TTC549 (cell line): ENCODE data around the gene CTDP1.
"Not testable (repeated sequence)": the region's sequence is repeated elsewhere in the genome, so short reads cannot be mapped to it uniquely, and the experiment has no call there.

Experiments used
- FAIRE-seq: peaks from 2 replicates; lab custom pipeline; 2012; peaks lifted over from hg19 to GRCh38; lab: Jason Lieb, UNC

CTDP1 gene

GRCh38 chr18:79702906-79703305, 23.3 kb downstream of the CTDP1 start:
- no peak for FAIRE-seq

DNA sequence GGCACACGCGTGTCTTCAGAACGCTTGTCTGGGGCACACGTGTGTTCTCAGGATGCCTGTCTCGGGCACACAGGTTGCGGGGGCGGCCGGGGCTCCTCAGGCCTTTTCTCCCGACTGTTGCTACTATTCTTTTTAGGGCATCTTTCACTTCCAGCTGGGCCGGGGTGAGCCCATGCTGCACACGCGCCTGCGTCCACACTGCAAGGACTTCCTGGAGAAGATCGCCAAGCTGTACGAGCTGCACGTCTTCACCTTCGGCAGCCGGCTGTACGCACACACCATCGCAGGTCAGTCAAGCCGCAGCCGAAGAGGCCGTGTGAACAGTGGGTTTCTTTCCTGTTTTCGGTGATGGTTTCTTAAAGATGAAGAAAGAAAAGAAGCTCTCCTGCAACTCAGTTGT, 25.0 kb downstream of the CTDP1 start:
- FAIRE-seq: no peak

- no peak for FAIRE-seq
These were observed 25.7 kb downstream of the CTDP1 start for GRCh38 chr18:79705272-79705671.

DNA sequence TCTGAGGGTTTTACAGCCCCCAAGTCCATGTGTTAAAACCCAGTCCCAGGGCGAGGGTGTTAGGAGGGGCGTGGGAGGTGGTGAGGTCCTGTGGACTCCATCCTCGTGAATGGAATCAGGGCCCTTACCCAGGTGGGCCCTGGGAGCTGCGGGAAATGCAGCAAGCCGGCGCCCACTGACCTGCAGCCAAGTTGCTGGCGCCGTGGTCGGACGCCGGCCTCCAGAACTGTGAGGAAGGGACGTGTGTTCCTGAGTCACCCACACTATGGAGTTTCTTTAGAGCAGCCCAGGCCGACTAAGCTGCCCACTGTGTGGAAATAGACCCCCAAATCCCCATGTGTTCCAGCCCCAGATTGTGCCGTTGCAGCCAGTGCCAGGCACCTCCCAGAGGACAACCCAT, 26.4 kb downstream of the CTDP1 start:
- no peak for FAIRE-seq

DNA sequence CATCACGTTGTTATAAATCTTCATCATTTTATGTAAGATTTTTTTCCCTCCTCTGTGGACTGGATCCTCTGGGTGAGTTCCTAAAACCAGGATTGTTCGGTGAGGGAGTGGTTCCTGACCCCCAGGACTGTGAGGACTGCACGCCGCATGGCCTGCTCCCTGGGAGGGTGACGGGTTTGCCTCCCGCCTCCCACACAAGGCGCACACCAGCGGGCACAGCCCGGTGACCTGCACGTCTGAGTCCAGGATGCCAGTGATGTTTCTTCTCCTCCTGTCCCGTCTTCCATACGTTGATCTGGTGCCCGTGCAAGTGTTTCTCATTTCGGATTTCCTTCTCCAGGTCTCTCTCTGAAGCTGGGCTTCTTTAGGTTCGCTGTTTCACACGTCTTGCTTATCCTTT, 27.1 kb downstream of the CTDP1 start:
- no peak for FAIRE-seq

DNA sequence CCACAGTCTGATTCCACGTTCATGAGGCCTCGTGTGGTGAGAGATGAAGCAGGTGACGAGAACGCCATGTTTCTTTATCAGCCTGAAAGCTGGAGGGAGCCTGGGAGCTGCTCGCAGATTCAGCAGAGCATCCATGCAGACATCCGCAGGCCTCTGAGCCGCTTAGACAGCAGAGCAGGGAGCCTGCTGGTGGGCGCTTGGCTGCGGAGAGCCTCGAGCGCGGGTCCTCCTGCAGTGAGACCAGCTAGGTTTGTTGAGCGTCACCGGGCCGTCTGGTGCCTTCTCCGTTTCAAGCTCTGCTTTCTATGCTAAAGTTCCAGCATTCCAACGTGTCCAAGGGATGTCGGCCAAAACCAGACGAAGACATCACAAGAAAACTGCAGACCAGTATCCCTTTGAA, 27.6 kb downstream of the CTDP1 start:
- FAIRE-seq: no peak

- FAIRE-seq: no peak
These were observed 28.1 kb downstream of the CTDP1 start for GRCh38 chr18:79707671-79708070.

- no peak for FAIRE-seq
These were observed 28.8 kb downstream of the CTDP1 start for GRCh38 chr18:79708412-79708811.

DNA sequence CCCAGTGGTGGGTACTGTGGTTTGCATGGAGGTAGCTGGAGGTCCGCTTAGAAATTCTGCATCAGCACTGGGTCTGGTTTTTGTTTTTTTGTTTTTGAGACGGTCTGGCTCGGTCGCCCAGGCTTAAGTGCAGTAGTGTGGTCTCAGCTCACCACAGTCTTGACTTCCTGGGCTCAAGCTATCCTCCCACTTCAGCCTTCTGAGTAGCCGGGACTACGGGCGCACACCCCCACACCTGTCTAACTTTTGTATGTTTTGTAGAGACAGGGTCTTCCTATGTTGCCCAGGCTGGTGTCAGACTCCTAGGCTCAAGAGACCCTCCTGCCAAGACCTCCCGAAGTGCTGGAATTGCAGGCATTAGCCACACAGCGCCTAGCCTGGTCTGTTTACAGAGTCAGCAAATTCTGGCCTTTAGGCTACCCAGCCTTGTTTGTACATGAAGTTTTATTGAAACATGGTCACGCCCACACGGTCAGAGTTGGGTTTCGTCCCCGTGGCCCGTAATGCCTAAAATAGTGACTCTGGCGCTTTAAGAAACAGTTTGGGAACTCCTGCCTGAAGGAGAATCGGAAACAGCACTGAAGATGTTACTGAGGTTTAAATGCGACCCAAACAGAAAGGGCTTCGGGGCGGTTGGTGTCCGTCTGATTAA, 32.7 kb downstream of the CTDP1 start:
- FAIRE-seq: no peak

- no peak for FAIRE-seq
These were observed 33.7 kb downstream of the CTDP1 start for GRCh38 chr18:79713341-79713740.

DNA sequence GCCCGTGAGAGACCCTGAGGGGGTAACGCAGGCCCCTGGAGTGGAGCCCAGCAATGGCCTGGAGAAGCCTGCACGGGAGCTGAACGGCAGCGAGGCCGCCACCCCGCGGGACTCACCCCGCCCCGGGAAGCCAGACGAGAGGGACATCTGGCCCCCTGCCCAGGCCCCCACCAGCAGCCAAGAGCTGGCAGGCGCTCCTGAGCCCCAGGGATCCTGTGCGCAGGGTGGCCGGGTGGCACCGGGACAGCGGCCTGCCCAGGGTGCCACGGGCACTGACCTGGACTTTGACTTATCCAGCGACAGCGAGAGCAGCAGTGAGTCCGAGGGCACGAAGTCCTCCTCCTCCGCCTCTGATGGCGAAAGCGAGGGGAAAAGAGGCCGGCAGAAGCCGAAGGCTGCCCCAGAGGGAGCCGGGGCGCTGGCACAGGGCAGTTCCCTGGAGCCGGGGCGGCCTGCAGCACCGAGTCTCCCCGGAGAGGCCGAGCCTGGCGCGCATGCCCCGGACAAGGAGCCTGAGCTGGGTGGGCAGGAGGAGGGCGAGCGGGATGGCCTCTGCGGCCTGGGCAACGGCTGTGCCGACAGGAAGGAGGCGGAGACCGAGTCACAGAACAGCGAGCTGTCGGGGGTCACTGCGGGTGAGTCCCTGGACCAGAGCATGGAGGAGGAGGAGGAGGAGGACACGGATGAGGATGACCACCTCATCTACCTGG, 35.1 kb downstream of the CTDP1 start:
- FAIRE-seq: no peak

GRCh38 chr18:79715280-79715679, 35.7 kb downstream of the CTDP1 start:
- no peak for FAIRE-seq

DNA sequence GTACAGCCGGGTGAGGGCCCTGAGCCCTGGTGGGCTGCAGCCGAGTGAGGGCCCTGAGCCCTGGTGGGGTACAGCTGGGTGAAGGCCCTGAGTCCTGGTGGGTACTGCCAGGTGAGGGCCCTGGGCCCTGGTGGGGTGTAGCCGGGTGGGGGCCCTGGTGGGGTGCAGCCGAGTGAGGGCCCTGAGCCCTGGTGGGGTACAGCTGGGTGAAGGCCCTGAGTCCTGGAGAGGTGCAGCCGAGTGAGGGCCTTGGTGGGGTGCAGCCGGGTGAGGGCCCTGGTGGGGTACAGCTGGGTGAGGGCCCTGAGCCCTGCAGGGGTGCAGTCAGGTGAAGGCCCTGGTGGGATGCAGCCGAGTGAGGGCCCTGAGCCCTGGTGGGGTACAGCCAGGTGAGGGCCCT, 37.5 kb downstream of the CTDP1 start:
- FAIRE-seq: no peak

DNA sequence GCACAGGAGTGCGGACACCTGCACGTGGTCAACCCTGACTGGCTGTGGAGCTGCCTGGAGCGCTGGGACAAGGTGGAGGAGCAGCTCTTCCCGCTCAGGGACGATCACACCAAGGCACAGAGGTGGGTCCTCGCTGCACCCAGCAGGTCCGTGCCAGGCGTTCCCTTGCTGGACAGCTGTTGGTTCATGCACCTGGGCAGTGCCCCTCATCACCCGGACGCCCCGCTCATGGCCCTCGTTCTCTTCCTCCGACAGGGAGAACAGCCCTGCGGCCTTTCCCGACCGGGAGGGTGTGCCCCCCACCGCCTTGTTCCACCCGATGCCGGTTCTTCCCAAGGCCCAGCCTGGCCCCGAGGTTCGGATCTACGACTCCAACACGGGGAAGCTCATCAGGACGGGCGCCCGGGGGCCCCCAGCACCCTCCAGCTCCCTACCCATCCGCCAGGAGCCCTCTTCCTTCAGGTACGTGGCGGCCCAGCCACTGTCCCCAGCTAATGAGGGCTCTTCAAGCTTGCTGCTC, 38.0 kb downstream of the CTDP1 start:
- no peak for FAIRE-seq

GRCh38 chr18:79718126-79718525, 38.5 kb downstream of the CTDP1 start:
- FAIRE-seq: no peak

DNA sequence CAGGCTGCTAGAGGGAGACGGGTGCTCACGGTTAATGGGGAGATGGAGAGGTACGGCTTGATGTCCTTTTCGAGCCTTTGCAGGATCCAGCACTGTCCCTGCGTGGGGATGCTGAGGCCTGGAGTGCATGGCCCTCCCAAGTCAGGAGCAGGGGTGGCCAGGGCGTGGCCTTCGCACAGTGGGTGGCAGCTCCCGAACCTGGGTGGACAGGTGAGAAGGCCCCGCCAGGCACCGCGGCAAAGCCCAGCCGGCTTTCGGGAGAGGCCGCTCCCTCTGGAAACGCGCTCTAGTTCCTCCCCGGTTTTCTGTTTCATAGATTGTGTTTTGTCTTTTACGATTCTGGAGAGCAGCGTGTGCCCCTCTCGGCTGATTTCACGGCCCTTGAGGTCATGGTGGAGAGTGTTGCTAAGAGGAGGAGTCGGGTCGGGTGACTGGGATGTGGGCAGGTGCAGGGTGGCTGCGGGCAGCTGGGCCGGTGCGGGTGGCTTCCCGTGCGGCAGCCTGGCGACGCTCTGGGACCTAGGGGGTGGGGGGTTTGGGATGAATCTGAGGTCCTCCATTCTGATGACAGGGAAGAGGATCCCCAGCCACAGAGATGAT, 39.4 kb downstream of the CTDP1 start:
- FAIRE-seq: no peak

DNA sequence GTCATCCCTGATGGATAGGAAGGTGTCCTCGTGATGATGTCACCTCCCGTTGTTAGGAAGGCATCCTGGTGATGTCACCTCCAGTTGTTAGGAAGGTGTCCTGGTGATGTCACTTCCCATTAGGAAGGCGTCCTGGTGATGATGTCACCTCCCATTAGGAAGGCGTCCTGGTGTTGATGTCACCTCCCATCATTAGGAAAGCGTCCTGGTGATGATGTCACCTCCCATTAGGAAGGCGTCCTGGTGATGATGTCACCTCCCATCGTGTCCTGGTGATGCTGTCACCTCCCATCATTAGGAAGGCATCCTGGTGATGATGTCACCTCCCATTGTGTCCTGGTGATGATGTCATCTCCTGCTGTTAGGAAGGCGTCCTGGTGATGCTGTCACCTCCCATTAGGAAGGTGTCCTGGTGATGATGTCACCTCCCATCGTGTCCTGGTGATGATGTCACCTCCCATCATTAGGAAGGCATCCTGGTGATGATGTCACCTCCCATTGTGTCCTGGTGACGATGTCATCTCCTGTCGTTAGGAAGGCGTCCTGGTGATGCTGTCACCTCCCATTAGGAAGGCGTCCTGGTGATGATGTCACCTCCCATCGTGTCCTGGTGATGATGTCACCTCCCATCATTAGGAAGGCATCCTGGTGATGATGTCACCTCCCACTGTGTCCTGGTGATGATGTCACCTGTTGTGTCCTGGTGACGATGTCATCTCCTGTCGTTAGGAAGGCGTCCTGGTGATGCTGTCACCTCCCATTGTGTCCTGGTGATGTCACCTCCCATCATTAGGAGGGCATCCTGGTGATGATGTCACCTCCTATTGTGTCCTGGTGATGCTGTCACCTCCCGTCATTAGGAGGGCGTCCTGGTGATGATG, 40.1 kb downstream of the CTDP1 start:
- not testable (repeated sequence) for FAIRE-seq

DNA sequence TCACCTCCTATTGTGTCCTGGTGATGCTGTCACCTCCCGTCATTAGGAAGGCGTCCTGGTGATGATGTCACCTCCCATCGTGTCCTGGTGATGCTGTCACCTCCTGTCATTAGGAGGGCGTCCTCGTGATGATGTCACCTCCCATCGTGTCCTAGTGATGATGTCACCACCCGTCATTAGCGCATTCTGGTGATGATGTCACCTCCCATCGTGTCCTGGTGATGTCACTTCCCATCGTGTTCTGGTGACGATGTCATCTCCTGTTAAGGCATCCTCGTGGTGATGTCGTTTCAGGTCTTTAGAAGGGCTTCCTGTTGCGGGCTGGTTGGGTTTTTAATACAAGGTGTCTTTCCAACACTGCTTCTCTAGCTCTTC, 40.7 kb downstream of the CTDP1 start:
- no peak for FAIRE-seq

- no peak for FAIRE-seq
These were observed 43.4 kb downstream of the CTDP1 start for GRCh38 chr18:79723036-79723435.

GRCh38 chr18:79723628-79724027, 44.0 kb downstream of the CTDP1 start:
- no peak for FAIRE-seq

DNA sequence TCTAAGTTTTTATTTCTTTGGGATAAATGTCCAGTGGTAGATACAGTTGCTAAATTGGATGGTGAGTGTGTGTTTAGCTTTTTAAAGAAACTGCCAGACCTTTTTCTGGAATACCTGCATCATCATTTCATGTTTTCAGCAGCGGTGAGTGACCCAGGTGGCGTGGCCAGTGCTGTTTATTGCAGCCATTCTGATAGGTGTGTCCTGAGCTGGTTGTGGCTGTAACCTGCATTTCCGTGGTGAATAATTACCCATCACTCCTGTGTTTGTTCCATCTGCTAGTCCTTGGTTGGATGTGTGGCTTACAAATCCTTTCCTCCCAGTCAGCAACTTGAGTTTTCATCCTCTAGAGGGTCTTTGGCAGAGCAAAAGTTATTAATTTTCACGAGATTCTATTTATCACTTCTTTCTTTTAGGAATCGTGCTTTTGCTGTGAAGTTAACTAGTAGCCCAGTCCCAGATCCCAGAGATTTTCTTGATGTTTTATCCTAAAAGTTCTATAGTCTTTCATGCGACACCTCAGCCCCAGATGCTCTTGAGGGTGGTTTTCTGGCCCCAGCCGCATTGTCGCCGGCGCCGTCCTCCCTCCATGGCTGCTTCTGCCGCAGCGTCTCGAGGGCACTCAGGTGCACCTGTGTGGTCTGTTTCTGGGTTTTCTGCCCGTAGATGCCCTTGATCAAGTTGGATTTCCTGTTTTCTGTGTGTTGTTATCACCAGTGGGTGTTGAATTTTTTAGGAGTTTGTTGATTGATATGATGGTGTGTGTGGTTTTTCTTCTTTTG, 44.9 kb downstream of the CTDP1 start:
- no peak for FAIRE-seq

GRCh38 chr18:79725486-79725885, 45.9 kb downstream of the CTDP1 start:
- FAIRE-seq: no peak
